GM12878 (cell line): ENCODE data around the gene SLC35F6. TPM values are rescaled to one million over a fixed set of nuclear protein-coding genes. Genes with fewer than 3 reads are reported as not detected.

Experiments used
- ATAC-seq: fragments of 200-7000 bp; cut with Tn5 transposase; 3 replicates; pipeline ENCODE4 v1.9.1; 2020; ENCODE audit warnings: mild to moderate bottlenecking, moderate library complexity
- BruUV-seq: library from RNA; stranded (reverse); fragments of 400-500 nt; replicated peaks from 2 replicates; lab custom pipeline; 2021; lab: Mats Ljungman, UMichigan
- CTCF ChIA-PET: fragments of 300-600 bp; sonication (Branson Sonifier 250); formaldehyde crosslinking; extraction: SDS; loops from one replicate; lab custom pipeline; 2021; ENCODE audit warnings: inconsistent platforms; lab: Yijun Ruan, JAX
- POLR2A ChIA-PET: fragments of 350-600 bp; formaldehyde crosslinking; extraction: SDS; loops from one replicate; lab custom pipeline; 2021; ENCODE audit warnings: inconsistent platforms; lab: Charles Lee
- RAD21 ChIA-PET: fragments of 300-600 bp; sonication (Branson Sonifier 250); formaldehyde crosslinking; loops from one replicate; lab custom pipeline; 2023; ENCODE audit warnings: antibody characterized with exemption; ENCODE audit not compliant: unreplicated experiment; lab: Charles Lee
- SMC1A ChIA-PET: fragments of 300-600 bp; sonication (Branson Sonifier 250); formaldehyde crosslinking; loops from one replicate; lab custom pipeline; 2023; ENCODE audit not compliant: unreplicated experiment, uncharacterized antibody; lab: Charles Lee
- DNase-seq: peaks from one replicate; pipeline ENCODE4 v3.0.0-alpha.2; 2011; ENCODE audit warnings: low read depth, low spot score
- FAIRE-seq: peaks from 3 replicates; lab custom pipeline; 2011; peaks lifted over from hg19 to GRCh38; lab: Jason Lieb, UNC
- H2AFZ ChIP-seq: 2 replicates; pipeline ENCODE4 v1.6.0; 2011; ENCODE audit warnings: low read depth, low read length, control low read depth; ENCODE audit not compliant: control insufficient read depth
- H3K27ac ChIP-seq: 2 replicates; pipeline ENCODE4 v1.5.1; 2011; ENCODE audit warnings: control low read depth; ENCODE audit not compliant: control insufficient read depth, insufficient read depth
- H3K27me3 ChIP-seq, 2 experiments: replicated peaks in 1 of 2; 2 replicates each; pipeline versions ENCODE4 v1.6.0 to v1.6.1; 2011; ENCODE audit warnings: low read length in 1 of 2; ENCODE audit not compliant: control insufficient read depth in 2 of 2, insufficient read depth in 2 of 2
- H3K36me3 ChIP-seq, 2 experiments: 2 replicates each; pipeline ENCODE4 v1.5.1; 2011; ENCODE audit warnings: low read length in 1 of 2; ENCODE audit not compliant: control insufficient read depth in 2 of 2, insufficient read depth in 2 of 2
- H3K4me1 ChIP-seq: 2 replicates; pipeline ENCODE4 v1.6.1; 2011; ENCODE audit warnings: mild to moderate bottlenecking, low read length, moderate library complexity, mixed read lengths; ENCODE audit not compliant: control insufficient read depth, insufficient read depth
- H3K4me2 ChIP-seq: 2 replicates; pipeline ENCODE4 v1.6.0; 2011; ENCODE audit warnings: control low read depth; ENCODE audit not compliant: control insufficient read depth, insufficient read depth
- H3K4me3 ChIP-seq: fragments of 200-600 bp; sonication (generic); 2 replicates; pipeline ENCODE4 v1.5.1; 2016
- H3K79me2 ChIP-seq: 2 replicates; pipeline ENCODE4 v1.6.0; 2011; ENCODE audit warnings: low read length; ENCODE audit not compliant: control insufficient read depth, insufficient read depth
- H3K9ac ChIP-seq: 2 replicates; pipeline ENCODE4 v1.8.0; 2011; ENCODE audit warnings: low read length, control low read depth, mixed read lengths; ENCODE audit not compliant: control insufficient read depth, insufficient read depth
- H3K9me3 ChIP-seq: replicated peaks from 3 replicates; pipeline ENCODE4 v1.5.1; 2011; ENCODE audit warnings: mild to moderate bottlenecking, low read length; ENCODE audit not compliant: control insufficient read depth, insufficient read depth
- H4K20me1 ChIP-seq: 2 replicates; pipeline ENCODE4 v1.6.0; 2011; ENCODE audit not compliant: control insufficient read depth, insufficient read depth
- BRCA1 ChIP-seq: IDR thresholded peaks from 2 replicates; pipeline ENCODE4 v1.6.1; 2011; ENCODE audit warnings: low read depth, low read length, improper control_type of control experiment
- KDM1A ChIP-seq: fragments of 200-600 bp; sonication (generic); IDR thresholded peaks from 2 replicates; pipeline ENCODE4 v1.6.1; 2016; ENCODE audit warnings: borderline replicate concordance
- LARP7 ChIP-seq: fragments of 450-650 bp; IDR thresholded peaks from 2 replicates; pipeline ENCODE4 v1.6.1; 2017; ENCODE audit warnings: mild to moderate bottlenecking
- MEF2B ChIP-seq: fragments of 450-650 bp; IDR thresholded peaks from 2 replicates; pipeline ENCODE4 v1.6.1; 2018; ENCODE audit warnings: mild to moderate bottlenecking, moderate library complexity; ENCODE audit not compliant: partially characterized antibody, poor library complexity, severe bottlenecking
- PAX5 ChIP-seq: IDR thresholded peaks from 2 replicates; pipeline ENCODE4 v1.6.1; 2011; ENCODE audit warnings: low read depth, low read length, borderline replicate concordance
- POLR2AphosphoS5 ChIP-seq: IDR thresholded peaks from 2 replicates; pipeline ENCODE4 v1.6.1; 2011; ENCODE audit warnings: mild to moderate bottlenecking, low read length, inconsistent platforms
- SRF ChIP-seq, 2 experiments: IDR thresholded peaks; 2 replicates each; pipeline ENCODE4 v1.6.1; 2011; ENCODE audit warnings: low read depth in 2 of 2, low read length in 2 of 2, mild to moderate bottlenecking in 1 of 2, moderate library complexity in 1 of 2
- YY1 ChIP-seq: IDR thresholded peaks from 2 replicates; pipeline ENCODE4 v1.6.1; 2011; ENCODE audit warnings: low read depth, mild to moderate bottlenecking, low read length
- WGBS: methylation state at CpG from one replicate; pipeline ENCODE4 v1.1.6; 2016; ENCODE audit warnings: low lambda C conversion rate; ENCODE audit not compliant: insufficient replicate concordance, insufficient coverage; ENCODE audit errors: missing lambda C conversion rate; 5-methylcytosine and 5-hydroxymethylcytosine counted together
- in situ Hi-C: fragments of 300-500 bp; cut with MboI; formaldehyde crosslinking; loops from 9 replicates; pipeline ENCODE4 v1.14.3; 2018; ENCODE audit warnings: mixed read lengths
- intact Hi-C: fragments of 100-400 bp; cut with micrococcal nuclease; formaldehyde crosslinking; loops from one replicate; pipeline ENCODE4 v1.14.2; 2022; ENCODE audit not compliant: unreplicated experiment
- polyA plus RNA-seq, 11 experiments: library from polyadenylated mRNA; depleted of rRNA in 4 of 11; unstranded in 6 of 11; stranded (reverse) in 5 of 11; fragments of >200 nt; fragmentation: Nextera tagmentation in 4 of 11; fragmentation: Illumina TruSeq in 1 of 11; extraction: Ambion mirVana in 4 of 11; extraction: Trizol in 1 of 11; gene quantifications; 1 replicate in 1 of 11; 2 replicates in 10 of 11; pipeline versions ENCODE4 v1.2.1 to v1.2.3, GENCODE V29; 2011 to 2016; ENCODE audit warnings: inconsistent platforms in 2 of 11, missing spikeins in 2 of 11, low read depth in 1 of 11
- total RNA-seq, 4 experiments: library from RNA; depleted of rRNA in 3 of 4; stranded (reverse); fragments of >200 nt in 3 of 4; fragmentation: Illumina TruSeq in 1 of 4; extraction: Trizol in 1 of 4; gene quantifications; 2 replicates each; pipeline versions ENCODE4 v1.2.1 to v1.2.3, GENCODE V29; 2013 to 2021
- TF ChIP-seq, protein P1 (sequence below): fragments of 450-650 bp; IDR thresholded peaks from 2 replicates; pipeline ENCODE4 v1.6.1; 2017; ENCODE audit warnings: mild to moderate bottlenecking, moderate library complexity
- TF ChIP-seq, protein P2 (sequence below): fragments of 450-650 bp; IDR thresholded peaks from 2 replicates; pipeline ENCODE4 v1.6.1; 2017; ENCODE audit warnings: mild to moderate bottlenecking
- TF ChIP-seq, protein P3 (sequence below): fragments of 450-650 bp; IDR thresholded peaks from 2 replicates; pipeline ENCODE4 v1.6.1; 2017; ENCODE audit warnings: low read depth, mild to moderate bottlenecking, moderate library complexity

The SLC35F6 gene
- total and polyA plus RNA-seq, 10 of the 15 experiments (the other 5 are each of a cell fraction or from before 2014, with no cell fraction given) = 4.0 to 10.5 (median 8.0) TPM

DNA sequence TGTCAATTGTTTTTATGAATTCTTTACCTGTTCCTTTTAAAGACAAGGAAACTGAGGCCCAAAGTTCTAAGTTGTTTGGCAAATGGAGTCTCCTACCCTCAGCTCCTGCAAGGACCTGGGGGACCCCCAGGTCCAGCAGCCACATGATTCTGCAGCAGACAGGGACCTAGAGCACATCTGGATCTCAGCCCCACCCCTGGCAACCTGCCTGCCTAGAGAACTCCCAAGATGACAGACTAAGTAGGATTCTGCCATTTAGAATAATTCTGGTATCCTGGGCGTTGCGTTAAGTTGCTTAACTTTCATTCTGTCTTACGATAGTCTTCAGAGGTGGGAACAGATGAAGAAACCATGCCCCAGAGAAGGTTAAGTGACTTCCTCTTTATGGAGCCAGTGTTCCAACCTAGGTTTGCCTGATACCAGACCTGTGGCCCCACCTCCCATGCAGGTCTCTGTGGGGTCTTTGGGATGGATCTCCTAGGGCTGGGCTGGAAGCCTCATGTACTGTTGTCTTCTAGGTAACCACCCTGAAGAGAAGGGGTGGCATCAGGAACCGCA, 16.2 kb downstream of the SLC35F6 start:
- no peak for FAIRE-seq
- Histone ChIP-seq H3K4me1 (peaks cover 2% of the 10 kb centered on the region; the same call in 1 of the 2 replicates), H3K4me2 (no peak overlapping the region), H4K20me1 (no peaks in the 10 kb centered on the region), H3K36me3 (peaks cover 12 to 19% of the 10 kb centered on the region in 2 experiments; a peak in 3 of 4 replicates), H3K27me3 (no peaks in the 10 kb centered on the region), H3K4me3 (no peak overlapping the region), H3K79me2 (no peaks in the 10 kb centered on the region), H3K27ac (no peak overlapping the region), H2AFZ (no peak overlapping the region), H3K9ac (no peak overlapping the region), H3K9me3 (no peaks in the 10 kb centered on the region)
- no TSS peak for BruUV-seq
- POLR2A ChIA-PET = no interaction called here
- TF ChIP-seq BRCA1 (no peak), MEF2B (no peak), POLR2AphosphoS5 (no peak), PAX5 (no peak), KDM1A (no peak), SRF (IDR thresholded peaks at IDR 0.05; ENCODE audit: low read depth in 2 of 2, low read length in 2 of 2) (no peak), YY1 (no peak), LARP7 (no peak)
- TF ChIP-seq, protein P1, sequence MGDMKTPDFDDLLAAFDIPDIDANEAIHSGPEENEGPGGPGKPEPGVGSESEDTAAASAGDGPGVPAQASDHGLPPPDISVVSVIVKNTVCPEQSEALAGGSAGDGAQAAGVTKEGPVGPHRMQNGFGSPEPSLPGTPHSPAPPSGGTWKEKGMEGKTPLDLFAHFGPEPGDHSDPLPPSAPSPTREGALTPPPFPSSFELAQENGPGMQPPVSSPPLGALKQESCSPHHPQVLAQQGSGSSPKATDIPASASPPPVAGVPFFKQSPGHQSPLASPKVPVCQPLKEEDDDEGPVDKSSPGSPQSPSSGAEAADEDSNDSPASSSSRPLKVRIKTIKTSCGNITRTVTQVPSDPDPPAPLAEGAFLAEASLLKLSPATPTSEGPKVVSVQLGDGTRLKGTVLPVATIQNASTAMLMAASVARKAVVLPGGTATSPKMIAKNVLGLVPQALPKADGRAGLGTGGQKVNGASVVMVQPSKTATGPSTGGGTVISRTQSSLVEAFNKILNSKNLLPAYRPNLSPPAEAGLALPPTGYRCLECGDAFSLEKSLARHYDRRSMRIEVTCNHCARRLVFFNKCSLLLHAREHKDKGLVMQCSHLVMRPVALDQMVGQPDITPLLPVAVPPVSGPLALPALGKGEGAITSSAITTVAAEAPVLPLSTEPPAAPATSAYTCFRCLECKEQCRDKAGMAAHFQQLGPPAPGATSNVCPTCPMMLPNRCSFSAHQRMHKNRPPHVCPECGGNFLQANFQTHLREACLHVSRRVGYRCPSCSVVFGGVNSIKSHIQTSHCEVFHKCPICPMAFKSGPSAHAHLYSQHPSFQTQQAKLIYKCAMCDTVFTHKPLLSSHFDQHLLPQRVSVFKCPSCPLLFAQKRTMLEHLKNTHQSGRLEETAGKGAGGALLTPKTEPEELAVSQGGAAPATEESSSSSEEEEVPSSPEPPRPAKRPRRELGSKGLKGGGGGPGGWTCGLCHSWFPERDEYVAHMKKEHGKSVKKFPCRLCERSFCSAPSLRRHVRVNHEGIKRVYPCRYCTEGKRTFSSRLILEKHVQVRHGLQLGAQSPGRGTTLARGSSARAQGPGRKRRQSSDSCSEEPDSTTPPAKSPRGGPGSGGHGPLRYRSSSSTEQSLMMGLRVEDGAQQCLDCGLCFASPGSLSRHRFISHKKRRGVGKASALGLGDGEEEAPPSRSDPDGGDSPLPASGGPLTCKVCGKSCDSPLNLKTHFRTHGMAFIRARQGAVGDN = no peak
- TF ChIP-seq, protein P2, sequence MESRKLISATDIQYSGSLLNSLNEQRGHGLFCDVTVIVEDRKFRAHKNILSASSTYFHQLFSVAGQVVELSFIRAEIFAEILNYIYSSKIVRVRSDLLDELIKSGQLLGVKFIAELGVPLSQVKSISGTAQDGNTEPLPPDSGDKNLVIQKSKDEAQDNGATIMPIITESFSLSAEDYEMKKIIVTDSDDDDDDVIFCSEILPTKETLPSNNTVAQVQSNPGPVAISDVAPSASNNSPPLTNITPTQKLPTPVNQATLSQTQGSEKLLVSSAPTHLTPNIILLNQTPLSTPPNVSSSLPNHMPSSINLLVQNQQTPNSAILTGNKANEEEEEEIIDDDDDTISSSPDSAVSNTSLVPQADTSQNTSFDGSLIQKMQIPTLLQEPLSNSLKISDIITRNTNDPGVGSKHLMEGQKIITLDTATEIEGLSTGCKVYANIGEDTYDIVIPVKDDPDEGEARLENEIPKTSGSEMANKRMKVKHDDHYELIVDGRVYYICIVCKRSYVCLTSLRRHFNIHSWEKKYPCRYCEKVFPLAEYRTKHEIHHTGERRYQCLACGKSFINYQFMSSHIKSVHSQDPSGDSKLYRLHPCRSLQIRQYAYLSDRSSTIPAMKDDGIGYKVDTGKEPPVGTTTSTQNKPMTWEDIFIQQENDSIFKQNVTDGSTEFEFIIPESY = no peak
- TF ChIP-seq, protein P3, sequence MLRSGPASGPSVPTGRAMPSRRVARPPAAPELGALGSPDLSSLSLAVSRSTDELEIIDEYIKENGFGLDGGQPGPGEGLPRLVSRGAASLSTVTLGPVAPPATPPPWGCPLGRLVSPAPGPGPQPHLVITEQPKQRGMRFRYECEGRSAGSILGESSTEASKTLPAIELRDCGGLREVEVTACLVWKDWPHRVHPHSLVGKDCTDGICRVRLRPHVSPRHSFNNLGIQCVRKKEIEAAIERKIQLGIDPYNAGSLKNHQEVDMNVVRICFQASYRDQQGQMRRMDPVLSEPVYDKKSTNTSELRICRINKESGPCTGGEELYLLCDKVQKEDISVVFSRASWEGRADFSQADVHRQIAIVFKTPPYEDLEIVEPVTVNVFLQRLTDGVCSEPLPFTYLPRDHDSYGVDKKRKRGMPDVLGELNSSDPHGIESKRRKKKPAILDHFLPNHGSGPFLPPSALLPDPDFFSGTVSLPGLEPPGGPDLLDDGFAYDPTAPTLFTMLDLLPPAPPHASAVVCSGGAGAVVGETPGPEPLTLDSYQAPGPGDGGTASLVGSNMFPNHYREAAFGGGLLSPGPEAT = no peak
- RAD21 ChIA-PET = no interaction called here
- SMC1A ChIA-PET = no interaction called here
- CTCF ChIA-PET = no interaction called here
- intact Hi-C loops = no loop called here
- DNase-seq = no peak
- 92% methylated on average over 4 of the region's 4 CpGs for WGBS
- in situ Hi-C loops = no loop called here
- no peak for ATAC-seq
